HG02571 (cell line): ENCODE results near the gene C4orf54.

ENCODE experiments used
- ATAC-seq: cut with Tn5 transposase; IDR thresholded peaks from one replicate; pipeline ENCODE4 v1.9.1; 2021; ENCODE audit warnings: mild to moderate bottlenecking, moderate library complexity; ENCODE audit not compliant: unreplicated experiment

The C4orf54 gene

DNA sequence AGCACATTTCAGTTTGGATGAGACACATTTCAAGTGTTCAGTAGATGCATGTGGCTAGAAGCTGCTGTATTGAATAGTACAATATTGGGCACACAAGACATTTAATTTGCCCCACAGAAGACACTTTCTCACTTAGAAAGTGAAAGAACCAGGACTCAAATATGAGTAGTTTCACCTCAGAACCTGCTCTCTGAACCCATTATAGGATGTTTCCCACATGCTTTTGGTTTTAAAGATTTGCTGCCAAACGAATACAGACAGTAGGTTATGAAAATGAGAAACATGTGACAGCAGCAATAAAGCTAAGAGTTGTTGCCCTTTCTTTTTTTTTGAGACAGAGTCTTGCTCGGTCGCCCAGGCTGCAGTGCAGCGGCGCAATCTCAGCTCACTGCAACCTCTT is 32.3 kb downstream of the C4orf54 start:
- no peak for ATAC-seq

DNA sequence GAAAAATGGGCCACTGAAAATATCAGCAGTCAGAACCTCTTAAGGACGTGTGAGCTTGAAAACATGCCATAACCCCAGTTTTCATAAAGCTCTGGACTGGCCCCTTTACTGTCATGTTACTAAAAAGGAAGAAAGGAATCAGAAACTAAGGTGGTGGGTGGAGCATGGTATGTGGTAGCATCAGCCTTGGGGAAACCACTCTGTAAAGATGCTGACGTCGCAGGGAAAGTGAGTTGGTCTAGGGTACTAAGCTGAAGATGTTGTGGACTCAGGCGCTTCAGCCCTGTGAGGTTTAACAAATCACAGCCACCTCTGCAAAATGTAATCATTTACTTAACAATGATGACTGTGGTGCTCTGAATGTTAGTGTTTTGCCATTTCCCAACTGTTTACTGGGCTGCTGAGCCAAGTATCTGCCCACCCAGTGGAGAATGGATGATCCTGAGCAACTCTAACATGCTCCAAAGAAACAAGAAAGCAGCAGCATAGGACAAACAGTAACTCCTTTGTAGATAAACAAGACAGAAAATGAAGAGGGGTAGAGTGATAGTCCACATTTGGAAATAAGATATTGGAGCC is 33.4 kb downstream of the C4orf54 start:
- no peak for ATAC-seq

DNA sequence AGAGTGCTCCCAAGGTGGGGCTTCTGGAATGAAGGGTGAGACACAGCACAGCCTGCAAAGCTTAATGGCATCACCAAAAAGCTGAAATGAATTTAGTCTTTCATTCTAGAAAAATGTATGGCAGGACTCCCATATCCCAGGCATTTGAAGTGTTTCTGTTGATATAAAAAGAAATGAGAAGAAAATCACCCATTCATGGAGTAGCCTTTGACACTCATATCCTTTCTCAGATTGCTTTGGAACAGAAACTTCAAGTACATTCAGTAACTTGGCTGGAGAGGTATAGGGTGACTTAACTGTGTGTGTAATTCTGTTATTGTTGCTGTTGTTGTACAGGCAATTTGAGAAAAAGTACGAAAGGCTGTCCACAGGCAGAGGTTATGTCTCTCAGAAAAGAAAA is 35.3 kb downstream of the C4orf54 start:
- ATAC-seq: no peak

DNA sequence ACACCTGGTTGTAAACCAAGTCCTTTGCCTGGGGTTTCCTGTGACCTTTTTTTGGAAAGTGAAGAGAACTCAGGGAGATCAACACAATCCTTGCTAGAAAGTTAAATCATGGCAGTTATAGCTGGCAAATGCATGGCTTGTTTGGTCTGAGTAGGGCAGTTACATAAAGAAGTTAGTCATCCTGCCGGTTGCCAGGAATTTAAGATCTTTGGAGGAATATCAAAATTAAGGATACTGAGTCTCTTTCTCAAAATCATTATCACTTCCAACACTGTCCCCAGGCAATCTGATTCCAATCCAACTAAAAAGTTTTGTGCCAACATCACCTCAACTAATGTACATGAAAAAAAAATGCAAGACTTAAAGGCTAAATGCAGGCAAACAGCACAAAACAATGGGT is 40.3 kb downstream of the C4orf54 start:
- no peak for ATAC-seq

DNA sequence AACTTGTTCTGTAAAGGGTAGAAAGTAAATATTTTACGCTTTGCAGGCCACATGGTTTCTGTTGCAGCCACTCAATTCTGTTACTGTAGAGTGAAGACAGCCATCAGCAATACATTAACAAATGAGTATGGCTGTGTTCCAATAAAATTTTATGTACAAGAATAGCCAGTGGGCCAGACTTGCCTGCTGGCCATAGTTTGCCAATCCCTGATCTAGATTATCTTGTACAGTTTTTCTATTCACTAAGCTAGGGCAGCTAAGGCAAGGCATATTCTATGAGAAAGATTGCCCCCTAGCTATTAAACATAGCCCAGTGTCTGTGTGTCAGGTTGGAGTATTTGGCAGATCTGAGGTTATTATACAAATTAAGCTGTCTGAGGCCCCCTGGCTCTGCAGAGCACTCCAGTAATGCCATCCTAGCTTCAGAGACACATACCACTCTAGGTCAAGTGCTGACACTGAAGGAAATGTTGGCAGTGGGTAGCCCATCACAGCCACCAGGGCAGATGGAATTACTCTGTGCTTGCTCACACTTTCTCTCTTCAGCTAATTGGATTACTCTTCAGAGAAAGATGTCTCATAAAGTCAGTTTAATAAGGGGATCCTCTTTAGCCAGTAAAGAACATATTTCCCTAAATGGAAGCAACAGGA is 42.3 kb downstream of the C4orf54 start:
- ATAC-seq: no peak

DNA sequence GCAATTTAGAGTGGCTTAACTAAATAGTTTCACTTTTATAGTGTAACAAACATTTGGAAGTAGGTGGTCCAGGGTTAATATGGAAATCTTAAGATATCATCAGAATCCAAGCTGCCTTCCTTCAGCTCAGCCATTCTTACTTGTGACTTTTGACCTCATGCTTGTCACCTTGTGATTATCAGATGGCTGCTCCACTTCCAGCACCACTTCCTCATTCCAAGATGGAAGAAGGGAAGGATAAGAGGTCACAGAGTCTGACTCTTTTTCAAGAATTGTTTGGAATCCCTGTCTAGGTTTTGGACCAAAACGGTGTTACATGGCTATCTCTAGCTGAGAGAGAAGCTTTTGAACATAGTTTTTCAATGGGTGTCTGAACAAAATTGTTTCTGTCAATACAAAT is 43.1 kb downstream of the C4orf54 start:
- ATAC-seq: no peak

DNA sequence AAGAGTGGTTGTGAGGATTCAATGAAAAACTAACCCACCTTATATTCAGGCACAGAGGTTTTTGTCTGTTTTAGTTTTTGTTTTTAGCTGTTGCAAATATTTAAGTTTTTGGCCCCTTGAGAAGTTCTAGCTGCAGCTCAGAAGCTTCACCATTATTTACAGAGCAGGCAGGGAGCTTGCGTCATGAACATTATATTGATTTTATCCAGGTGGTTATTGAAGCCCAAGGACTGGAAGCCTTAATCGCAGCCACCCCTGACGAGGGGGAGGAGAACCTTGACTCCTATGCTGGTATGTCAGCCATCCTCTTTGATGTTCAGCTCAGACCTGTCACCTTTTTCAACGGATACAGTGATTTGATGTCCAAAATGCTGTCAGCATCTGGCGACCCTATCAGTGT is 44.9 kb downstream of the C4orf54 start:
- no peak for ATAC-seq

DNA sequence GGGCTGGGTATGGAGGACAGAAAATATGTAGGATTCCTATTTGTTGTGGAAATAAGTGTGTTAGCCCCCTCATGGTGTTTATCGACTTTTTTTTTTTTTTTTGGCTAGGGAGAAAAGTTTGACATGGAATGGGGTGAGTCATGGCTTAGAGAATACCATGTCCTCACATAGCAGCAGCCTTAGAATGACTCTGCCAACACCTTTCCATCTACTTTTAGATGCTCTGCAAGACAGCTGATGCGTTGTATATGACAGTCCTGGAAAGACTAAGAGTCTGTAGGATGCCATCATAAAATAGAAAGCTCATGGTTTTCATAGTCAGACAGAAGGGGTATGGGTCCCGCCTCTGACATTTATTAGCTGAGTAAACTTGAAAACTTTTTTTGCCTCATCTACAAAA is 45.3 kb downstream of the C4orf54 start:
- no peak for ATAC-seq

DNA sequence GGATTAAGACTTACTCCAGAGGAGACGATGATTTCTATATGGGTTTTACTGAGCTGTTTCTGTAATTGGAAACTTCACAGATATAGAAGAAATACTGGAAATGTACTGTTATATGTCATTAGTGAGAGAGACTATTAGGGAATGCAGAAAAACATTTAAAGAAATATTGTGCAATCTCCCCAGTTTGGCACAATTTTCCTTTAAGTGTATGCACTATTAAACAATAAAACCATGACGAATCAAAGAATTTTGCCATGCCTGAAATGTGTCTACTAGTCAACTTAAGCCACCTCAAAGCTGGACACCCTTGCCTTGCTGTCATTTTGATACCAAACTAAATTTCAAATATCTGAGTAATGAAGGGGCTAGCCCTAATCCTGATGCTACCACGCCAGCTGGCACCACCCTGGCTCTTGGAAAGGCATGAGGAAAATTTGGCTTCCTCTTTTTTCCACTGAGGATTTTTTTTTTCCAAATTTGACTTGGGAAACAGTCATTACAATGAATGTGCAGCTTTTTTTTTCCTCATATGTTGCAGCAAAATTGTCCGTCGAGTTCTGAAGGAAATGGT is 46.9 kb downstream of the C4orf54 start:
- ATAC-seq: no peak

DNA sequence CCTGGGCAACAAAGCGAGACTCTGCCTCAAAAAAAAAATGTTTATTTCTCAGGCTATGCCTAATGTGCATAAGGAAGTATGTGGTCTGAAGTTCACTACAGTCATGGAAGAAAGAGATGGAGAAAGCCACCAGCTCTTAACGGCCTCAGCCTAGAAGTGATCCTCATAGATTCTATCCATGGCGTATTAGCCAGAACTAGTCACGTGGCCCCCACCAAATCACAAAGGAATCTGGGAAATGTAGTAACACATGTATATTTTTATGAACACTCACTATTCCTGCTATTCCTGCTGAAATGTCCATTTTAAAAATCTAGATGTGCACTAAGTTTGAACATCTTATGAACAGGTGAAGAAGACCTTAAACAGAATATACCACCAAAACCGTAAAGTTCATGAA is 49.2 kb downstream of the C4orf54 start:
- no peak for ATAC-seq
